K562 (cell line): ENCODE results near the gene CST6.

Experiments
- BRCA1 ChIP-seq, 2 experiments: fragments of 450-650 bp in 1 of 2; sonication (generic) in 1 of 2; formaldehyde crosslinking in 1 of 2; IDR thresholded peaks; 2 replicates each; pipeline versions ENCODE4 v1.5.0 to v1.6.1; 2017 to 2020; ENCODE audit warnings: mild to moderate bottlenecking in 1 of 2, missing genetic modification reagents in 1 of 2
- ELK3 ChIP-seq: fragments of 450-650 bp; formaldehyde crosslinking; IDR thresholded peaks from 2 replicates; pipeline ENCODE4 v1.4.0; 2020; ENCODE audit warnings: mild to moderate bottlenecking
- FOS ChIP-seq: IDR thresholded peaks from 3 replicates; pipeline ENCODE4 v1.6.1; 2011; ENCODE audit not compliant: insufficient read length; ENCODE audit errors: extremely low read depth
- HIVEP1 ChIP-seq: fragments of 250-450 bp; sonication (Bioruptor Pico); IDR thresholded peaks from 2 replicates; pipeline ENCODE4 v1.4.0; 2020; ENCODE audit warnings: mild to moderate bottlenecking
- NR1H2 ChIP-seq: sonication (generic); formaldehyde crosslinking; IDR thresholded peaks from 2 replicates; pipeline ENCODE4 v1.4.0; 2020; ENCODE audit warnings: mild to moderate bottlenecking, missing genetic modification reagents
- SIN3A ChIP-seq, 2 experiments: fragments of 150-350 bp in 1 of 2; IDR thresholded peaks; 2 replicates each; pipeline ENCODE4 v1.6.1; 2011 to 2016; ENCODE audit warnings: borderline replicate concordance in 2 of 2, low read depth in 2 of 2, low read length in 2 of 2, mild to moderate bottlenecking in 2 of 2, moderate library complexity in 2 of 2; ENCODE audit not compliant: control insufficient read depth in 1 of 2
- TAF9B ChIP-seq: fragments of 450-650 bp; IDR thresholded peaks from 2 replicates; pipeline ENCODE4 v1.6.1; 2018; ENCODE audit warnings: mild to moderate bottlenecking; ENCODE audit not compliant: partially characterized antibody
- USF1 ChIP-seq: sonication (generic); formaldehyde crosslinking; IDR thresholded peaks from 2 replicates; pipeline ENCODE4 v1.9.0; 2022; ENCODE audit warnings: mild to moderate bottlenecking, missing genetic modification reagents
- ZNF282 ChIP-seq: sonication (generic); formaldehyde crosslinking; IDR thresholded peaks from 2 replicates; pipeline ENCODE4 v1.8.1; 2023; ENCODE audit warnings: missing genetic modification reagents

GRCh38 chr11:66045177-66045639 is 33.4 kb downstream of the CST6 start:
- TF ChIP-seq USF1 (no peak; the same call in 1 of the 2 replicates), HIVEP1 (no peak), ELK3 (no peak), ZNF282 (CRISPR knock-in tag) (no peak), BRCA1 (IDR thresholded peaks at IDR 0.05) (no peak), BRCA1 (CRISPR knock-in tag; IDR thresholded peaks at IDR 0.05) (no peak), SIN3A (IDR thresholded peaks at IDR 0.05; ENCODE audit: borderline replicate concordance in 2 of 2, control insufficient read depth in 1 of 2, low read depth in 2 of 2, low read length in 2 of 2) (peak in 1 of 2 experiments; percentile 76; a peak in 1 of 4 replicates), FOS (no peak), NR1H2 (CRISPR knock-in tag) (no peak), TAF9B (no peak)
